Left lung (tissue), 10 donors: ENCODE results near the gene PTPRU. TPM values are rescaled to one million over a fixed set of nuclear protein-coding genes. Genes with fewer than 3 reads are reported as not detected.

Source experiments
- ATAC-seq: fragments of 200-7000 bp; cut with Tn5 transposase; one replicate; pipeline ENCODE4 v1.9.1; 2020; ENCODE audit warnings: moderate library complexity
- DNase-seq, 4 donors: peaks; one replicate each; pipeline ENCODE4 v3.0.0-alpha.2; 2013 to 2020
- H3K27ac ChIP-seq, 2 donors: fragments of 200-600 bp; sonication (generic) in 1 of 2; one replicate each; pipeline versions ENCODE4 v1.5.0 to v1.8.0; 2020 to 2021
- H3K27me3 ChIP-seq, 2 donors: fragments of 200-600 bp; sonication (generic) in 1 of 2; one replicate each; pipeline versions ENCODE4 v1.5.0 to v1.8.0; 2020 to 2021
- H3K36me3 ChIP-seq, 2 donors: fragments of 200-600 bp; sonication (generic) in 1 of 2; one replicate each; pipeline versions ENCODE4 v1.5.0 to v1.8.0; 2020 to 2021
- H3K4me1 ChIP-seq, 2 donors: fragments of 200-600 bp; one replicate each; pipeline ENCODE4 v1.8.0; 2021
- H3K4me3 ChIP-seq, 2 donors: fragments of 200-600 bp; sonication (generic) in 1 of 2; one replicate each; pipeline versions ENCODE4 v1.5.0 to v1.8.0; 2020 to 2021; ENCODE audit warnings: mild to moderate bottlenecking in 1 of 2
- H3K9me3 ChIP-seq, 2 donors: fragments of 200-600 bp; sonication (generic) in 1 of 2; one replicate each; pipeline versions ENCODE4 v1.5.0 to v1.8.0; 2020 to 2021
- intact Hi-C, 2 donors: fragments of 100-400 bp; cut with DNase I; formaldehyde crosslinking; loops; one replicate each; pipeline versions ENCODE4 v1.11.2 to v1.14.2; 2022
- polyA plus RNA-seq, 6 donors: library from polyadenylated mRNA; unstranded; fragments of 120-200 nt; gene quantifications; one replicate each; pipeline ENCODE4 v1.2.1, GENCODE V29; 2013; ENCODE audit not compliant: insufficient read length in 6 of 6
- total RNA-seq, 2 donors: library from RNA; stranded (reverse); fragmentation: NEBNext Ultra II Directional; extraction: Animal tissue kit (Norgen Biotek cat#: 25700); gene quantifications; one replicate each; pipeline ENCODE4 v1.2.1, GENCODE V29; 2021
- TF ChIP-seq, protein P1 (sequence below), 2 donors: fragments of 200-600 bp; sonication (generic) in 1 of 2; IDR thresholded peaks; one replicate each; pipeline versions ENCODE4 v1.5.0 to v1.8.0; 2021; ENCODE audit warnings: antibody characterized with exemption in 2 of 2
- donor health status: DM: no; HTN: yes; CAD: no.
- donor health status: DM: no; HTN: no; CAD: no.

The PTPRU gene
- total and polyA plus RNA-seq, 8 donors: 15.5 to 45.4 (median 18.8) TPM

DNA sequence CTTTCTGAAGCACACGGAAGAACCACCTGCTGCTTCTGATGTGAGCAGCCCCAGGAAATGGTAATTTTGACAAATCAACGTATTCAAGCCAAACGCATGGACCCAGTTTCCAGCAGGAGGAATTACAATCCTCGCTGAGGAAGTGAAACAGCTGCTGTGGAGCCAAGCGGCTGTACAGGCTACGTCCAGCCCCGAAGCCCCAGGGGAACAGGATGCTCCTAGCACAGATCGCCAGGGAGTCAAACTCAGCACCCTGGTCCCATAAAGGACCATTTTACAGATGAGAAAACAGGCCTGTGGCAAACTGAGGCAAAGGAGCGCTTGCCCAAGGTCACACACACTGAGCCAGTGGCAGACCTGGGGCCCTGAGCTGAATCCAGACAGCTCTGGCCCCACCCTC, 108.0 kb downstream of the PTPRU start:
- no peaks in the 10 kb centered on the region for H3K9me3 ChIP-seq
- TF ChIP-seq, protein P1, sequence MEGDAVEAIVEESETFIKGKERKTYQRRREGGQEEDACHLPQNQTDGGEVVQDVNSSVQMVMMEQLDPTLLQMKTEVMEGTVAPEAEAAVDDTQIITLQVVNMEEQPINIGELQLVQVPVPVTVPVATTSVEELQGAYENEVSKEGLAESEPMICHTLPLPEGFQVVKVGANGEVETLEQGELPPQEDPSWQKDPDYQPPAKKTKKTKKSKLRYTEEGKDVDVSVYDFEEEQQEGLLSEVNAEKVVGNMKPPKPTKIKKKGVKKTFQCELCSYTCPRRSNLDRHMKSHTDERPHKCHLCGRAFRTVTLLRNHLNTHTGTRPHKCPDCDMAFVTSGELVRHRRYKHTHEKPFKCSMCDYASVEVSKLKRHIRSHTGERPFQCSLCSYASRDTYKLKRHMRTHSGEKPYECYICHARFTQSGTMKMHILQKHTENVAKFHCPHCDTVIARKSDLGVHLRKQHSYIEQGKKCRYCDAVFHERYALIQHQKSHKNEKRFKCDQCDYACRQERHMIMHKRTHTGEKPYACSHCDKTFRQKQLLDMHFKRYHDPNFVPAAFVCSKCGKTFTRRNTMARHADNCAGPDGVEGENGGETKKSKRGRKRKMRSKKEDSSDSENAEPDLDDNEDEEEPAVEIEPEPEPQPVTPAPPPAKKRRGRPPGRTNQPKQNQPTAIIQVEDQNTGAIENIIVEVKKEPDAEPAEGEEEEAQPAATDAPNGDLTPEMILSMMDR (IDR thresholded peaks at IDR 0.05): no peak
- intact Hi-C loops: no loop called here
- no peaks in the 10 kb centered on the region for H3K36me3 ChIP-seq
- no peak overlapping the region for H3K27ac ChIP-seq
- H3K27me3 ChIP-seq: peaks cover 0 to 52% of the 10 kb centered on the region in 2 donors
- no peak for DNase-seq
- ATAC-seq: no peak
- no peaks in the 10 kb centered on the region for H3K4me1 ChIP-seq
- H3K4me3 ChIP-seq: no peak overlapping the region

DNA sequence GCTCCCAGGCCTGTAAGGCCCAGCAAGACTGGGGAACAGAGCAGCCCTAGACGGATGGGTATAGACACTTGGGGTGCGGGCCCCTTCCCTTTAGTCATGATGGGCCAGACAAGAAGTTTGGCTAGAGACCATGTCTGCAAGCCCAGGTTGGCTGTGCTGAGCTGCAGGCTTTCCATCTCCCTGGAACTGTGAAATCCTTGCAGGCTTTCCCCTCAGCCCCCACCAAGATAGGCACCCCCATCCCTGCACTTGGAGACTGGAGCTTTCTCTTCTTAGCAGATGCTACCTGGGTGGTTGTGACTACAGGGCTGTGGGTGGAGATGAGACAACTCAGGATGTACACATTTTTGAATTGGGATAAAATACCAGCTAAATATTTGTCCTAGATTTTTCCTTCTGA, 110.3 kb downstream of the PTPRU start:
- Histone ChIP-seq H3K36me3 (no peaks in the 10 kb centered on the region), H3K27ac (no peak overlapping the region), H3K4me1 (no peaks in the 10 kb centered on the region), H3K4me3 (no peak overlapping the region), H3K27me3 (peaks cover 0 to 59% of the 10 kb centered on the region in 2 donors), H3K9me3 (no peaks in the 10 kb centered on the region)
- intact Hi-C loops: no loop called here
- DNase-seq: no peak
- TF ChIP-seq, protein P1 (IDR thresholded peaks at IDR 0.05): no peak
- ATAC-seq: no peak

DNA sequence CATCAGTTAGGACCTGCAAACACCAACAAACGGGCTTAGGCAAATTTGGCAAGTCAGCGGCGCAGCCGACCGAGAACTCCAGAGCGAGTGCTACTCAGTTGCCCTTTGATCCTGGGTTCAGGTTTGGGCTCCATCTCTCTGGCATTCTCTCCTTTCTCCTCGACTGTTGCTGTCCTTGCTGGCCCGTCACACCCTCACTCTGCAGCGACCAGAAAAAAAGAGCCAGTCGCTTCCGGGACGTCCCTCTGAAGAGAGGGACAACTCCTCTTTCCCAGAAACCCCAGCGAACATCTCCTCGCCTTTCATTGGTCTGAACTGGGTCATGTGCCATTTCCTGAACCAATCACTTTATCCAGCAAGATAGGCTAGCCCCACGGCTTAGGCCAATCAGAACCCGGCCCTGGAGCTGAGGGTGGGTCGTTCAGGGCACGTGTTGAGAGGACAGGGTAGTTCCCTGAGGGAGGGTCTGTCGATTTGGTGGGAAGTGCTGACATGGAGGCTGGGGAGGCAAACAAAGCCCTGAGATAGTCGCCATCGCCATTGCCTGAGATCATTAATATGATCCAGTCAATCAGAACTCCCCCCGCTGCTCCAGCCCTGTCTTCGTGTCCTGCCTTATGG, 113.7 kb downstream of the PTPRU start:
- no peak for DNase-seq
- Histone ChIP-seq H3K27me3 (peaks cover 0 to 37% of the 10 kb centered on the region in 2 donors), H3K9me3 (no peaks in the 10 kb centered on the region), H3K4me3 (no peak overlapping the region), H3K36me3 (no peaks in the 10 kb centered on the region), H3K4me1 (no peaks in the 10 kb centered on the region), H3K27ac (no peak overlapping the region)
- ATAC-seq: no peak
- intact Hi-C loops: no loop called here
- TF ChIP-seq, protein P1 (IDR thresholded peaks at IDR 0.05): no peak

DNA sequence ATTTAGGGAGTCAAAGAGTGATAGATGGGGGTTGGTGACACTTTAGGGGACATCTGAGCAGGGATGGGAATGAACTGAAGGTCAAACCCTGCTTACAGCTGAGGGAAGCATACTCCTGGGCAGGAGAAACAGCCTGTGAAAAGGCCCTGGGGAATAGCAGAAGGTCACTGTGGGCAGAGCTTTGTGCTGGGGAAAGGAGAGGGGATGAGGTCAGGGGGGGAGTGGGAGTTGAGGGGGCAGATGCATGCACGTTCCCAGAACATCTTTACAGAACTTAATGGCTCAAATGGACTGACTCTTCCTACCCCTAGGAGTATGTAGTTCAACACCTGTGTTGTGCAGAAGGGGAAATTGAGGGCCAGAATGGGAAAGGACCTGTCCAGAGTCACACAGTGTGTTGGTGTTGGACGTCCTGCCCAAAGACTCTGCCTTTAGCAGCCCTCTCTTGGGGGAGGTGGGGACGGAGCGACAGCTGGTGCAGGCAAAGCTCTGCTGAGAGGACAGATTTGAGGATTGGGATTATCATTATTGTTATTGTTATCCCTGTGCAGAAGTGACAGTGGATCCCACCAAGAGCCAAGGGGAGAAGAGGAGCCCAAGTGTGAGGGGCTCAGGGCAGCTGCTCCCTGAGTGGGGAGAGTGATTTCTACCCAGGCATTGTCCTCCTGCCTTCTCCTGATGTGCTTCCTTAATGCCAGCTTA, 116.5 kb downstream of the PTPRU start:
- TF ChIP-seq, protein P1 (IDR thresholded peaks at IDR 0.05): no peak
- no peak for ATAC-seq
- intact Hi-C loops: no loop called here

DNA sequence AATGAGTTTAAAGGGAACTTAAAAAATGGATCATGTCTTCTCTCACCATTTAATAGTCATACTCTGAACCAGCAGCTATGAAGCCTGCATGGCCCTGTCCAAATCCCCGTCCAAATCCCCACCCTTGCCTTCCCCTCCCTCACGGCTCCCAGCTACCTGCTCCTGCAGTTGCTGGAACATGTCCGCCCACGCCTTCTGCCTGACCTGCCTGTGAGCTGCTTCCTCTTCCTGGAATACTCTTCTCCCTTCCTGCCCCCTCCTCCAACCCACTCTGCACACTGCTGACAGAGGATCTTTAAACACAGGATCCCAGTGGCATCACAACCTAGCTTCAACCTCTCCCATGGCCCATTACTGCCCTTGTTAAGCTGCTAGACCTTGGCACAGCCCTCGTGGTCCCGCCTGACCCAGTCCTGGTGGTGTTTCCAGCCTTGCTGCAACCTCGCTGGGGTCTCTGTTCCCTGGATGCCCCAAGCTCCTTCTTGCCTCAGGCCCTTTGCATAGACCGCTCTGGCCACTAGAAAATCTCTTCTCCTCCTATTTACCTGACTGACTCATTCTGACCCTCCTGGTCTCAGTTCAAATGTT, 118.3 kb downstream of the PTPRU start:
- no peaks in the 10 kb centered on the region for H3K9me3 ChIP-seq
- DNase-seq (no peak), ATAC-seq (no peak)
- TF ChIP-seq, protein P1 (IDR thresholded peaks at IDR 0.05): no peak
- no peak overlapping the region for H3K27ac ChIP-seq
- intact Hi-C loops: no loop called here
- peaks cover 0 to 57% of the 10 kb centered on the region in 2 donors for H3K27me3 ChIP-seq
- no peaks in the 10 kb centered on the region for H3K36me3 ChIP-seq
- no peak overlapping the region for H3K4me3 ChIP-seq
- no peaks in the 10 kb centered on the region for H3K4me1 ChIP-seq

More for the DNA sequence above, 116.5 kb downstream of the PTPRU start:
- Histone ChIP-seq H3K4me1 (no peaks in the 10 kb centered on the region), H3K36me3 (no peaks in the 10 kb centered on the region), H3K27ac (no peak overlapping the region), H3K4me3 (no peak overlapping the region), H3K27me3 (peaks cover 0 to 48% of the 10 kb centered on the region in 2 donors), H3K9me3 (no peaks in the 10 kb centered on the region)
- DNase-seq: no peak
